ENCODE results near the gene MPC1.
A peak's percentile ranks its signal among the peaks of the same experiment; 100 is the strongest.

The MPC1 gene

GRCh38 chr6:166341977-166342348, 40.8 kb downstream of the MPC1 start:
- peak overlapping the region; percentile 96 for H3K4me3 ChIP-seq (ENCODE audit: low read length)
- TF ChIP-seq CTCF (conservative IDR thresholded peaks at IDR 0.05; ENCODE audit: low read depth, low read length), result no peak
- no peak for DNase-seq (ENCODE audit: low read depth)

GRCh38 chr6:166341464-166341863, 41.3 kb downstream of the MPC1 start:
- no peak for TF ChIP-seq CTCF (conservative IDR thresholded peaks at IDR 0.05; ENCODE audit: low read depth, low read length)
- no peak for DNase-seq (ENCODE audit: low read depth)

GRCh38 chr6:166338854-166339253, 43.9 kb downstream of the MPC1 start:
- no peak overlapping the region for H3K4me3 ChIP-seq (ENCODE audit: low read length)
- no peak for TF ChIP-seq CTCF (conservative IDR thresholded peaks at IDR 0.05; ENCODE audit: low read depth, low read length)
- no peak for DNase-seq (ENCODE audit: low read depth)

More at GRCh38 chr6:166341464-166341863, 41.3 kb downstream of the MPC1 start:
- H3K4me3 ChIP-seq (ENCODE audit: low read length), result peak overlapping the region; percentile 96

- DNase-seq (ENCODE audit: low read depth), result no peak
- no peak for TF ChIP-seq CTCF (conservative IDR thresholded peaks at IDR 0.05; ENCODE audit: low read depth, low read length)
- H3K4me3 ChIP-seq (ENCODE audit: low read length), result no peak overlapping the region
Measured at GRCh38 chr6:166336847-166337246, 45.9 kb downstream of the MPC1 start.

- no peak for TF ChIP-seq CTCF (conservative IDR thresholded peaks at IDR 0.05; ENCODE audit: low read depth, low read length)
- H3K4me3 ChIP-seq (ENCODE audit: low read length), result no peak overlapping the region
- no peak for DNase-seq (ENCODE audit: low read depth)
Measured at GRCh38 chr6:166335378-166336302, 47.1 kb downstream of the MPC1 start.

- no peak overlapping the region for H3K4me3 ChIP-seq (ENCODE audit: low read length)
- no peak for DNase-seq (ENCODE audit: low read depth)
- no peak for TF ChIP-seq CTCF (conservative IDR thresholded peaks at IDR 0.05; ENCODE audit: low read depth, low read length)
Measured at GRCh38 chr6:166334878-166335277, 47.9 kb downstream of the MPC1 start.

All from retinal pigment epithelial cell (primary cell).